Stomach (tissue), 9 donors: ENCODE measurements around the gene FFAR4. TPM values are rescaled to one million over a fixed set of nuclear protein-coding genes. Genes with fewer than 3 reads are reported as not detected.
"Not testable (repeated sequence)": the region's sequence is repeated elsewhere in the genome, so short reads cannot be mapped to it uniquely, and the experiment has no call there.

ENCODE experiments used
- DNase-seq, 2 donors: peaks; one replicate each; pipeline versions ENCODE4 v3.0.0 to v3.0.0-alpha.2; 2013 to 2019
- H3K27ac ChIP-seq, 5 donors: fragments of 200-600 bp in 4 of 5; sonication (generic) in 4 of 5; one replicate each; pipeline ENCODE4 v1.5.1; 2013 to 2019; ENCODE audit warnings: mild to moderate bottlenecking in 1 of 5, moderate library complexity in 1 of 5
- H3K27me3 ChIP-seq, 3 donors: fragments of 200-600 bp; sonication (generic); one replicate each; pipeline ENCODE4 v1.5.1; 2017 to 2019; ENCODE audit warnings: mixed run types in 1 of 3
- H3K36me3 ChIP-seq, 4 donors: fragments of 200-600 bp; sonication (generic); 1 replicate in 3 of 4; 2 replicates in 1 of 4; pipeline ENCODE4 v1.5.1; 2016 to 2019
- H3K4me1 ChIP-seq, 4 donors: fragments of 200-600 bp; sonication (generic); one replicate each; pipeline ENCODE4 v1.5.1; 2016 to 2019
- H3K4me3 ChIP-seq, 4 donors: fragments of 200-600 bp; sonication (generic) in 3 of 4; one replicate each; pipeline ENCODE4 v1.5.1; 2016 to 2019; ENCODE audit warnings: mild to moderate bottlenecking in 1 of 4
- H3K9me3 ChIP-seq, 4 donors: fragments of 200-600 bp; sonication (generic); one replicate each; pipeline ENCODE4 v1.5.1; 2016 to 2019
- EP300 ChIP-seq: sonication (generic); formaldehyde crosslinking; IDR thresholded peaks from one replicate; pipeline ENCODE4 v1.6.1; 2017; ENCODE audit warnings: antibody characterized with exemption
- POLR2A ChIP-seq, 4 donors: fragments of 450-650 bp; IDR thresholded peaks; one replicate each; pipeline ENCODE4 v1.6.1; 2016; ENCODE audit warnings: antibody characterized with exemption in 4 of 4, control low read depth in 2 of 4, mild to moderate bottlenecking in 1 of 4, moderate library complexity in 1 of 4
- POLR2AphosphoS5 ChIP-seq, 3 donors: sonication (generic); formaldehyde crosslinking; IDR thresholded peaks; one replicate each; pipeline ENCODE4 v1.6.1; 2016; ENCODE audit warnings: antibody characterized with exemption in 3 of 3
- WGBS, 5 donors: extraction: QIAGEN DNeasy Blood & Tissue Kit in 3 of 5; methylation state at CpG; one replicate each; pipeline versions ENCODE4 v1.1.5 to v1.1.7; 2013 to 2018; 5-methylcytosine and 5-hydroxymethylcytosine counted together
- intact Hi-C: fragments of 100-400 bp; cut with DNase I; formaldehyde crosslinking; loops from one replicate; pipeline ENCODE4 v1.15.1; 2023; ENCODE audit warnings: low total_unique reads
- polyA plus RNA-seq, 3 donors: library from polyadenylated mRNA; stranded (reverse); fragments of 200-250 nt; gene quantifications; one replicate each; pipeline ENCODE4 v1.2.3, GENCODE V29; 2013
- total RNA-seq, 5 donors: library from RNA; depleted of rRNA; stranded (reverse); fragments of >200 nt; gene quantifications; one replicate each; pipeline versions ENCODE4 v1.1.0 to v1.2.3, GENCODE V29; 2014 to 2016
- TF ChIP-seq, protein P1 (sequence below), 7 experiments: fragments of 450-650 bp in 4 of 7; fragments of 200-600 bp in 3 of 7; sonication (generic) in 3 of 7; IDR thresholded peaks; one replicate each; pipeline ENCODE4 v1.5.1; 2016 to 2019; ENCODE audit warnings: antibody characterized with exemption in 7 of 7, control low read depth in 2 of 7, mild to moderate bottlenecking in 1 of 7
- donor health status: healthy with polysubstance abuse.
- donor health status: Bipolar disorder and iron deficiency.
- donor health status: healthy.

The FFAR4 gene
- total and polyA plus RNA-seq, 8 donors, result 0.08 to 2.0 (median 0.96) TPM; not detected in 4

DNA sequence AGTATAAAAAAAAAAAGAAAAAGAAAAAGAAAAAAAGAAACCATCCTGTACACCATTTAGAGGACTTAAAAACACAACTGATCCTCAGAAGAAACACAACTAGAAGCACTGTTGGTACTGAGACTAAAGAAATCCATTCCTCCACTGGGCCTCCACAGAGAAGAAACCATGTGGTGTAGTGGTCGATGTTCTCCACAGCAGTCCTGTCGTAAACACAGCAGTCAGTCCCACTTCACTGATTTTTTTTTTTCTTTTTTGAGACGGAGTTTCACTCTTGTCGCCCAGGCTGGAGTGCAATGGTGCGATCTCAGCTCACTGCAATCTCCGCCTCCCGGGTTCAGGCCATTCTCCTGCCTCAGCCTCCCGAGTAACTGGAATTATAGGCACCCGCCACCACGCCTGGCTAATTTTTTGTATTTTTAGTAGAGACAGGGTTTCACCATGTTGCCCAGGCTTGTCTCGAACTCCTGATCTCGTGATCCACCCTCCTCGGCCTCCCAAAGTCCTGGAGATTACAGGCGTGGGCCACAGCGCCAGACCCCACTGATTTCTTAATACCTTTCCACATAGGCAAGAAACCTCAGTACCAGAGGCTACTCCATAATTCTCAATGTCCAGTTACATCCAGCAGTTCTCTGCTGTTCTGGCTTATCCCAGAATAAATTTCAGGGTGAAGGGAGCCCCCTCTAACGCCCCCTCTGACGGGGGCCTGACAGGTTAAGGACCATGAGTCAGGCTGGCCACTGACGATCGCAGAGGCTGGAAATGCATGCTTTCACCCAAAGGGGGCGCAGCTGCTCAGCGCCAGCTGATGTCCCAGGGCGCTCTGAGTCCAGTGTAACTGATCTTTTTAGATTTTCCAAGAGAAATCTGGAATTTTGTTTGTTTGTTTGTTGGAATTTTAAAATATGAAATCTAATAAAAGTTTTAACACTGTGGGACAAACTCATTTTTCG lies 24.8 kb upstream of the FFAR4 start:
- Histone ChIP-seq H3K36me3 (no peaks in the 10 kb centered on the region), H3K9me3 (no peaks in the 10 kb centered on the region), H3K4me3 (peak overlapping the region in 2 of 4 donors; percentile 6 to 19), H3K27me3 (no peaks in the 10 kb centered on the region), H3K27ac (no peak overlapping the region), H3K4me1 (peaks cover 7 to 12% (median 8%) of the 10 kb centered on the region in 4 donors)
- intact Hi-C loops, result no loop called here
- TF ChIP-seq POLR2AphosphoS5 (IDR thresholded peaks at IDR 0.05), result no peak
- TF ChIP-seq, protein P1, sequence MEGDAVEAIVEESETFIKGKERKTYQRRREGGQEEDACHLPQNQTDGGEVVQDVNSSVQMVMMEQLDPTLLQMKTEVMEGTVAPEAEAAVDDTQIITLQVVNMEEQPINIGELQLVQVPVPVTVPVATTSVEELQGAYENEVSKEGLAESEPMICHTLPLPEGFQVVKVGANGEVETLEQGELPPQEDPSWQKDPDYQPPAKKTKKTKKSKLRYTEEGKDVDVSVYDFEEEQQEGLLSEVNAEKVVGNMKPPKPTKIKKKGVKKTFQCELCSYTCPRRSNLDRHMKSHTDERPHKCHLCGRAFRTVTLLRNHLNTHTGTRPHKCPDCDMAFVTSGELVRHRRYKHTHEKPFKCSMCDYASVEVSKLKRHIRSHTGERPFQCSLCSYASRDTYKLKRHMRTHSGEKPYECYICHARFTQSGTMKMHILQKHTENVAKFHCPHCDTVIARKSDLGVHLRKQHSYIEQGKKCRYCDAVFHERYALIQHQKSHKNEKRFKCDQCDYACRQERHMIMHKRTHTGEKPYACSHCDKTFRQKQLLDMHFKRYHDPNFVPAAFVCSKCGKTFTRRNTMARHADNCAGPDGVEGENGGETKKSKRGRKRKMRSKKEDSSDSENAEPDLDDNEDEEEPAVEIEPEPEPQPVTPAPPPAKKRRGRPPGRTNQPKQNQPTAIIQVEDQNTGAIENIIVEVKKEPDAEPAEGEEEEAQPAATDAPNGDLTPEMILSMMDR (IDR thresholded peaks at IDR 0.05), result peak in 3 of 7 experiments; percentile 65 to 78 (median 73)
- 47 to 59% (median 56%) methylated on average over 21 to 23 of the region's 23 CpGs for WGBS, 5 donors
- peak; percentile 39 to 81 for DNase-seq

DNA sequence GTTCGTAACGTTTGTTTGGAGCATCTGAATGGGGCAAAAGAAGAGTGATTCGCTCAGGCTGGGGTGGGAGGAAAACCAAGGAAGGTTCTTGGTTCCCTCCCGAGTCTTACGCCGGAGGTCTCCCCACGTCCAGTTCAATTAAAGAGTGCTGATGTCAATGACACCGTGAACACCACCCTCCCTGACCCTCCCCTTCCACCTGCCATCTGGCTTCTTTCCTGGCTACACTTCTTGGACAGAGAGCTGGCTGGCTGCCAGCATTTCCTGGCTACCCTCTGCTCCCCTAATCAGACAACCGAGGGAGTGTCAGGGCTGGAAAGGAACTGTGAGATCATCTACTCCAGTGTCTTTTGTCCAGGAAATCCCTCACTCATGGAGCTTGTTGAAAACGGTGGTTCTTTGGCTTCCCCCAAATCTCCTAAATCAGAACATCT lies 24.1 kb upstream of the FFAR4 start:
- no peak overlapping the region for H3K27ac ChIP-seq
- peak overlapping the region in 2 of 4 donors; percentile 6 to 19 for H3K4me3 ChIP-seq
- no peaks in the 10 kb centered on the region for H3K36me3 ChIP-seq
- DNase-seq, result peak; percentile 45 to 84
- TF ChIP-seq, protein P1 (IDR thresholded peaks at IDR 0.05), result no peak
- no peak for TF ChIP-seq POLR2A (IDR thresholded peaks at IDR 0.05)
- TF ChIP-seq POLR2AphosphoS5 (IDR thresholded peaks at IDR 0.05), result no peak
- TF ChIP-seq EP300, result no peak
- H3K9me3 ChIP-seq, result no peaks in the 10 kb centered on the region
- H3K4me1 ChIP-seq, result peaks cover 7 to 12% (median 8%) of the 10 kb centered on the region in 4 donors
- WGBS, 5 donors, result 10 to 17% (median 13%) methylated on average over 10 of the region's 10 CpGs
- intact Hi-C loops, result no loop called here
- peaks cover 0 to 4% (median 0%) of the 10 kb centered on the region in 3 donors for H3K27me3 ChIP-seq

DNA sequence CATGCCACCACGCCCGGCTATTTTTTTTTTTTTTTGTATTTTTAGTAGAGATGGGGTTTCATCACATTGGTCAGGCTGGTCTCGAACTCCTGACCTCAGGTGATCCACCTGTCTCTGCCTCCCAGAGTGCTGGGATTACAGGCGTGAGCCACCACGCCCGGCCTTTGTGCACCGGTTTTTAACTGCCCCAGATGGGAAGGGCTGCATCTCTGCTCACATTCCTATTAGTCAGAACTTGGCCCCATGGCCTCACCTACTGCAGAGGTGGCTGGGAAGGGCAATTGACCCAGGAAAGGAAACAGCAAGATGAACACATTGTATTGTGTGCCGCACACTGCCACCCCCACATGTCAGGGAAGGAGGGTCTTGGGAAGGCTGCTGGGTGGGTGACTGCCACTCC lies 19.5 kb upstream of the FFAR4 start:
- H3K4me1 ChIP-seq, H3K36me3 ChIP-seq, H3K4me3 ChIP-seq, intact Hi-C loops, DNase-seq, H3K9me3 ChIP-seq, H3K27me3 ChIP-seq, H3K27ac ChIP-seq: not testable (repeated sequence)
- 79 to 92% (median 87%) methylated on average over 6 to 8 of the region's 8 CpGs for WGBS, 5 donors

DNA sequence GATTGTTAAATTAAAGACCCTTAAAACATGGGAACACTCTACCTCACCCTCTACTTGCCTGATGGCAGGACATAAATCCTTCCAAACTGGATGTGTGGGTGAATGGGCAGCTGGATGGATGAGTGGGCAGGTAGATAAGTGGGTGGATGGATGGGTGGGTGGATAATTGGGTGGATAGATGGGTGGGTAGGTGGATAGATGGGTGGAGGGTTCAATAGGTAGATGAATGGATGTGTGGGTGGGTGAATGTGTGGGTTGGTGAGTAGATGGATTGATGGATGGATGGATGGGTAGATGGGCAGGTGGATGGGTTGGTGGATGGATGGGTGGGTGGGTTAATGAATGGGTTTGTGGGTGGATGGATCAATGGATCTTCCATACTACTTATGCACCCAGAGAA lies 18.9 kb upstream of the FFAR4 start:
- DNase-seq, result no peak
- TF ChIP-seq POLR2AphosphoS5 (IDR thresholded peaks at IDR 0.05), result no peak
- no peak for TF ChIP-seq POLR2A (IDR thresholded peaks at IDR 0.05)
- TF ChIP-seq EP300, result no peak
- TF ChIP-seq, protein P1 (IDR thresholded peaks at IDR 0.05), result no peak
- Histone ChIP-seq H3K36me3 (no peaks in the 10 kb centered on the region), H3K9me3 (no peaks in the 10 kb centered on the region), H3K4me1 (peaks cover 0 to 4% (median 2%) of the 10 kb centered on the region in 4 donors), H3K27ac (no peak overlapping the region), H3K4me3 (no peak overlapping the region), H3K27me3 (peaks cover 0 to 5% (median 0%) of the 10 kb centered on the region in 3 donors)
- intact Hi-C loops, result no loop called here
